Keratinocyte (primary cell): ENCODE measurements around the gene MGMT. TPM values are rescaled to one million over a fixed set of nuclear protein-coding genes. Genes with fewer than 3 reads are reported as not detected.

Experiments
- DNase-seq: peaks from one replicate; pipeline ENCODE4 v3.0.0-alpha.2; 2011; ENCODE audit warnings: low read depth, missing footprints, low spot score
- FAIRE-seq: peaks from 2 replicates; lab custom pipeline; 2011; peaks lifted over from hg19 to GRCh38; lab: Jason Lieb, UNC
- H2AFZ ChIP-seq: 2 replicates; pipeline ENCODE4 v1.6.0; 2012; ENCODE audit warnings: low read length, control low read depth, inconsistent platforms; ENCODE audit not compliant: control insufficient read depth
- H3K27ac ChIP-seq: 2 replicates; pipeline ENCODE4 v1.5.1; 2011; ENCODE audit warnings: low read length; ENCODE audit not compliant: control insufficient read depth, insufficient read depth
- H3K27me3 ChIP-seq: 3 replicates; pipeline ENCODE4 v1.6.0; 2011; ENCODE audit warnings: low read length; ENCODE audit not compliant: control insufficient read depth, insufficient read depth; ENCODE audit errors: extremely low read depth
- H3K36me3 ChIP-seq, 2 experiments: 2 replicates in 1 of 2; 3 replicates in 1 of 2; pipeline ENCODE4 v1.5.1; 2011; ENCODE audit warnings: low read length in 2 of 2, mild to moderate bottlenecking in 1 of 2; ENCODE audit not compliant: control insufficient read depth in 2 of 2, insufficient read depth in 2 of 2; ENCODE audit errors: extremely low read depth in 1 of 2
- H3K4me1 ChIP-seq: 3 replicates; pipeline ENCODE4 v1.5.1; 2011; ENCODE audit warnings: low read length; ENCODE audit not compliant: control insufficient read depth, insufficient read depth; ENCODE audit errors: extremely low read depth
- H3K4me2 ChIP-seq: 3 replicates; pipeline ENCODE4 v1.6.0; 2011; ENCODE audit warnings: low read depth, low read length; ENCODE audit not compliant: control insufficient read depth, insufficient read depth; ENCODE audit errors: extremely low read depth
- H3K4me3 ChIP-seq, 3 experiments: fragments of 200-600 bp in 1 of 3; sonication (generic) in 1 of 3; 2 replicates in 2 of 3; 3 replicates in 1 of 3; pipeline ENCODE4 v1.5.1; 2011 to 2016; ENCODE audit warnings: low read length in 3 of 3, mild to moderate bottlenecking in 3 of 3, control low read depth in 2 of 3, inconsistent platforms in 1 of 3, low read depth in 1 of 3, mixed read lengths in 1 of 3, mixed run types in 1 of 3, moderate library complexity in 1 of 3; ENCODE audit not compliant: control insufficient read depth in 2 of 3, insufficient read depth in 2 of 3; ENCODE audit errors: extremely low read depth in 1 of 3
- H3K79me2 ChIP-seq: 2 replicates; pipeline ENCODE4 v1.6.0; 2012; ENCODE audit warnings: low read length; ENCODE audit not compliant: control insufficient read depth, insufficient read depth
- H3K9ac ChIP-seq: 3 replicates; pipeline ENCODE4 v1.6.0; 2011; ENCODE audit warnings: low read length; ENCODE audit not compliant: control insufficient read depth, insufficient read depth; ENCODE audit errors: extremely low read depth
- H3K9me1 ChIP-seq: 3 replicates; pipeline ENCODE4 v1.6.0; 2011; ENCODE audit warnings: low read length; ENCODE audit not compliant: control insufficient read depth, insufficient read depth; ENCODE audit errors: extremely low read depth
- H3K9me3 ChIP-seq: 2 replicates; pipeline ENCODE4 v1.5.1; 2012; ENCODE audit warnings: low read depth, low read length; ENCODE audit not compliant: control insufficient read depth
- H4K20me1 ChIP-seq: 3 replicates; pipeline ENCODE4 v1.6.0; 2011; ENCODE audit warnings: low read length; ENCODE audit not compliant: control insufficient read depth, insufficient read depth; ENCODE audit errors: extremely low read depth
- EZH2 ChIP-seq: IDR thresholded peaks from one replicate; pipeline ENCODE4 v1.6.1; 2012; ENCODE audit warnings: inconsistent platforms, mild to moderate bottlenecking, low read length, moderate library complexity
- dilution Hi-C: fragments of 300-500 bp; cut with MboI; formaldehyde crosslinking; loops from one replicate; pipeline ENCODE4 v1.7.0; 2020; ENCODE audit warnings: low sequenced_read_pairs; ENCODE audit not compliant: extremely low pct_ligation_motif_present
- polyA plus RNA-seq, 5 experiments: library from polyadenylated mRNA; depleted of rRNA in 3 of 5; stranded (reverse) in 3 of 5; stranded (forward) in 1 of 5; unstranded in 1 of 5; fragments of >200 nt; gene quantifications; 1 replicate in 1 of 5; 2 replicates in 3 of 5; 3 replicates in 1 of 5; pipeline versions ENCODE4 v1.2.1 to v1.2.3, GENCODE V29; 2011 to 2012; ENCODE audit warnings: missing spikeins in 2 of 5, low read depth in 1 of 5, low replicate concordance in 1 of 5
- TF ChIP-seq, protein P1 (sequence below), 3 experiments: IDR thresholded peaks in 1 of 3; conservative IDR thresholded peaks in 1 of 3; optimal IDR thresholded peaks in 1 of 3; 2 replicates in 2 of 3; 3 replicates in 1 of 3; pipeline versions ENCODE3 to v1.5.1; 2011; ENCODE audit warnings: low read length in 3 of 3, mild to moderate bottlenecking in 3 of 3, moderate library complexity in 2 of 3, control low read depth in 1 of 3, inconsistent platforms in 1 of 3; ENCODE audit not compliant: insufficient read depth in 2 of 3; ENCODE audit errors: extremely low read depth in 1 of 3

MGMT gene
- polyA plus RNA-seq, 1 donor (not counting 4 experiments of a cell fraction or from before 2014, with no cell fraction given) = 15.2 TPM

DNA sequence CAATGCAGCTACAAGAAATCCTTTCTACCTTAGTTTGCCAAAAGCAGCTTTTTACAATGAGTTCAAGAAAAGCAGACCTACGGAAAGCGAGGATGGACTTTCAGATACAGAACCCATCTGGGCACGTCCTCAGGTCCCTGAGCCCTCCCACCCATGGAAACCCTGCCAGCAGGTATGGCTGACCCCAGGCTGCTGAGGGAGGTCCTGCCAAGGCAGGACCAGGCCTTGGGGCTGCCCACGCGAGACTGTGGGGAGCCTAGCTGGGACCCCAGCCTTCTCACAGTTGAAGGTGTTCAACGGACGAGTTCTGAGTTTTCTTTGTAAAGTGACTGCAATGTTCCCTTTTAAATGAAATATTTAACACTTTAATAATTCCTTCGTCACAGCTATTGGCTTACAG lies 245.0 kb downstream of the MGMT start:
- no peak for DNase-seq
- no peak overlapping the region for H3K4me3 ChIP-seq
- H4K20me1 ChIP-seq = no peaks in the 10 kb centered on the region

DNA sequence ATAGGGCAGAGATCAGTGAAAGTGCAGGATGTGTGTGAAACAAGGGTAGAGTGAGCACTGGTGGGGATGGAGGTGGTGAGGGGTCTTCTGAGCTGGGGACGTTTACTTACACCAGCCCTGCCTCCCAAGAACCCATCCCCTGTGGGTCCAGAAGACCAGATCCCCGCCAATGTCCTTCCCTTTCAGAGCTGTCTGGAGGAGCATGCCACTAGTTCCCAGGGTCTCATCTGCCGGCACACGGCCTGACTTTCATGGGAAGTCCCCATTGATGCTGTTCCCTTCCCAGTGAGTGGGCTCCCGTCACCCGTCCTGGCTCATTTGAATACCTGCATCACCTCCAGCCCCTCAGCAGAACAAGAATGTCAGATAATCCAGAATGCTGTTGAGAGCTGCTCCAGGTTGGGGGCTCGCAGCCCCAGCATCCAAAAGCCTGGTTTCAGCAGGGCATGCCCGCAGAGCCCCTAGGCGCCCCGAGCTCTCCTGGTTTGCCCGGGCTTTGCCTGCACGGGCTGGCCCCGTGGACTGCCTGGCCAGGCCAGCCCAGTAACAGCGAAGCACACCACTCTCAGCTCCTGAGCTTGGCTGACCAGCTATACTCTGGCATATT lies 246.7 kb downstream of the MGMT start:
- Histone ChIP-seq H3K9ac (no peak overlapping the region), H3K27me3 (no peaks in the 10 kb centered on the region), H4K20me1 (no peaks in the 10 kb centered on the region), H3K4me1 (no peaks in the 10 kb centered on the region), H3K79me2 (no peaks in the 10 kb centered on the region), H3K36me3 (no peaks in the 10 kb centered on the region), H3K4me3 (no peak overlapping the region), H3K27ac (no peak overlapping the region), H3K9me1 (no peaks in the 10 kb centered on the region), H3K4me2 (no peak overlapping the region), H3K9me3 (peaks cover 2% of the 10 kb centered on the region), H2AFZ (no peak overlapping the region)
- TF ChIP-seq, protein P1, sequence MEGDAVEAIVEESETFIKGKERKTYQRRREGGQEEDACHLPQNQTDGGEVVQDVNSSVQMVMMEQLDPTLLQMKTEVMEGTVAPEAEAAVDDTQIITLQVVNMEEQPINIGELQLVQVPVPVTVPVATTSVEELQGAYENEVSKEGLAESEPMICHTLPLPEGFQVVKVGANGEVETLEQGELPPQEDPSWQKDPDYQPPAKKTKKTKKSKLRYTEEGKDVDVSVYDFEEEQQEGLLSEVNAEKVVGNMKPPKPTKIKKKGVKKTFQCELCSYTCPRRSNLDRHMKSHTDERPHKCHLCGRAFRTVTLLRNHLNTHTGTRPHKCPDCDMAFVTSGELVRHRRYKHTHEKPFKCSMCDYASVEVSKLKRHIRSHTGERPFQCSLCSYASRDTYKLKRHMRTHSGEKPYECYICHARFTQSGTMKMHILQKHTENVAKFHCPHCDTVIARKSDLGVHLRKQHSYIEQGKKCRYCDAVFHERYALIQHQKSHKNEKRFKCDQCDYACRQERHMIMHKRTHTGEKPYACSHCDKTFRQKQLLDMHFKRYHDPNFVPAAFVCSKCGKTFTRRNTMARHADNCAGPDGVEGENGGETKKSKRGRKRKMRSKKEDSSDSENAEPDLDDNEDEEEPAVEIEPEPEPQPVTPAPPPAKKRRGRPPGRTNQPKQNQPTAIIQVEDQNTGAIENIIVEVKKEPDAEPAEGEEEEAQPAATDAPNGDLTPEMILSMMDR (optimal IDR thresholded peaks at IDR 0.05 in 1 of 3, IDR thresholded peaks at IDR 0.05 in 1 of 3, conservative IDR thresholded peaks at IDR 0.05 in 1 of 3; ENCODE audit: extremely low read depth in 1 of 3, insufficient read depth in 2 of 3, low read length in 3 of 3) = no peak
- no peak for TF ChIP-seq EZH2
- no peak for FAIRE-seq
- dilution Hi-C loops = no loop called here
- DNase-seq = no peak

More for the DNA sequence above, 245.0 kb downstream of the MGMT start:
- TF ChIP-seq, protein P1 (optimal IDR thresholded peaks at IDR 0.05 in 1 of 3, IDR thresholded peaks at IDR 0.05 in 1 of 3, conservative IDR thresholded peaks at IDR 0.05 in 1 of 3; ENCODE audit: extremely low read depth in 1 of 3, insufficient read depth in 2 of 3, low read length in 3 of 3) = no peak
- TF ChIP-seq EZH2 = no peak
- H3K27me3 ChIP-seq = no peaks in the 10 kb centered on the region
- dilution Hi-C loops = no loop called here
- H3K4me2 ChIP-seq = no peak overlapping the region
- no peak for FAIRE-seq
- no peak overlapping the region for H2AFZ ChIP-seq
- no peaks in the 10 kb centered on the region for H3K36me3 ChIP-seq
- H3K9ac ChIP-seq = no peak overlapping the region
- no peaks in the 10 kb centered on the region for H3K9me3 ChIP-seq
- H3K9me1 ChIP-seq = no peaks in the 10 kb centered on the region
- no peaks in the 10 kb centered on the region for H3K4me1 ChIP-seq
- no peak overlapping the region for H3K27ac ChIP-seq
- no peaks in the 10 kb centered on the region for H3K79me2 ChIP-seq
